ENCODE results near the gene UMAD1.
"Not testable (repeated sequence)": the region's sequence is repeated elsewhere in the genome, so short reads cannot be mapped to it uniquely, and the experiment has no call there.

UMAD1 gene

GRCh38 chr7:7798510-7798909 lies 158.0 kb downstream of the UMAD1 start:
- no peak for DNase-seq (ENCODE audit: low spot score)

GRCh38 chr7:7799138-7799537 lies 158.6 kb downstream of the UMAD1 start:
- DNase-seq (ENCODE audit: low spot score), result no peak

- no peak for DNase-seq (ENCODE audit: low spot score)
These were observed 162.0 kb downstream of the UMAD1 start for GRCh38 chr7:7802531-7802930.

- no peak for DNase-seq (ENCODE audit: low spot score)
These were observed 163.2 kb downstream of the UMAD1 start for GRCh38 chr7:7803715-7804178.

GRCh38 chr7:7804822-7805221 lies 164.3 kb downstream of the UMAD1 start:
- DNase-seq (ENCODE audit: low spot score), result not testable (repeated sequence)

GRCh38 chr7:7805511-7806153 lies 165.1 kb downstream of the UMAD1 start:
- DNase-seq (ENCODE audit: low spot score), result no peak

- DNase-seq (ENCODE audit: low spot score), result no peak
These were observed 167.6 kb downstream of the UMAD1 start for GRCh38 chr7:7808156-7808555.

- DNase-seq (ENCODE audit: low spot score), result no peak
These were observed 168.1 kb downstream of the UMAD1 start for GRCh38 chr7:7808626-7809025.

GRCh38 chr7:7810380-7810779 lies 169.8 kb downstream of the UMAD1 start:
- no peak for DNase-seq (ENCODE audit: low spot score)

GRCh38 chr7:7810826-7811225 lies 170.3 kb downstream of the UMAD1 start:
- no peak for DNase-seq (ENCODE audit: low spot score)

- DNase-seq (ENCODE audit: low spot score), result no peak
These were observed 171.6 kb downstream of the UMAD1 start for GRCh38 chr7:7812112-7812511.

- DNase-seq (ENCODE audit: low spot score), result no peak
These were observed 174.8 kb downstream of the UMAD1 start for GRCh38 chr7:7815395-7815794.

- no peak for DNase-seq (ENCODE audit: low spot score)
These were observed 175.5 kb downstream of the UMAD1 start for GRCh38 chr7:7816084-7816483.

- DNase-seq (ENCODE audit: low spot score), result no peak
These were observed 176.4 kb downstream of the UMAD1 start for GRCh38 chr7:7816816-7817536.

GRCh38 chr7:7817748-7818147 lies 177.2 kb downstream of the UMAD1 start:
- DNase-seq (ENCODE audit: low spot score), result no peak

GRCh38 chr7:7818179-7818578 lies 177.6 kb downstream of the UMAD1 start:
- not testable (repeated sequence) for DNase-seq (ENCODE audit: low spot score)

- DNase-seq (ENCODE audit: low spot score), result no peak
These were observed 179.1 kb downstream of the UMAD1 start for GRCh38 chr7:7819442-7820247.

GRCh38 chr7:7820409-7820808 lies 179.9 kb downstream of the UMAD1 start:
- no peak for DNase-seq (ENCODE audit: low spot score)

- DNase-seq (ENCODE audit: low spot score), result no peak
These were observed 180.4 kb downstream of the UMAD1 start for GRCh38 chr7:7820939-7821338.

GRCh38 chr7:7821517-7821916 lies 181.0 kb downstream of the UMAD1 start:
- no peak for DNase-seq (ENCODE audit: low spot score)

- not testable (repeated sequence) for DNase-seq (ENCODE audit: low spot score)
These were observed 184.7 kb downstream of the UMAD1 start for GRCh38 chr7:7825294-7825693.

- DNase-seq (ENCODE audit: low spot score), result no peak
These were observed 189.1 kb downstream of the UMAD1 start for GRCh38 chr7:7829667-7830066.

Measured in left forelimb (tissue), 1 donor.